PC-3 (cell line): ENCODE data around the gene CCDC60. TPM values are rescaled to one million over a fixed set of nuclear protein-coding genes. Genes with fewer than 3 reads are reported as not detected.

Experiments
- ATAC-seq: fragments of 200-7000 bp; cut with Tn5 transposase; 2 replicates; pipeline ENCODE4 v1.9.1; 2020; ENCODE audit warnings: mild to moderate bottlenecking, moderate library complexity
- BruUV-seq: library from RNA; stranded (reverse); fragments of 400-500 nt; replicated peaks from 2 replicates; lab custom pipeline; 2021; lab: Mats Ljungman, UMichigan
- CTCF ChIA-PET: fragments of 300-600 bp; sonication (Branson Sonifier 250); formaldehyde crosslinking; loops from one replicate; lab custom pipeline; 2022; ENCODE audit warnings: antibody characterized with exemption; lab: Charles Lee
- POLR2A ChIA-PET: fragments of 300-600 bp; sonication (Branson Sonifier 250); formaldehyde crosslinking; loops from one replicate; lab custom pipeline; 2022; ENCODE audit warnings: antibody characterized with exemption; ENCODE audit not compliant: unreplicated experiment; lab: Charles Lee
- DNase-seq: peaks from one replicate; pipeline ENCODE4 v3.0.0-alpha.2; 2015
- H2AFZ ChIP-seq: fragments of 300-600 bp; sonication (generic); 2 replicates; pipeline ENCODE4 v1.6.0; 2016; ENCODE audit warnings: antibody characterized with exemption, low read length
- H3F3A ChIP-seq: fragments of 300-600 bp; sonication (generic); one replicate; pipeline ENCODE4 v1.6.0; 2017; ENCODE audit warnings: antibody characterized with exemption, low read length, control low read depth, mild to moderate bottlenecking; ENCODE audit not compliant: unreplicated experiment
- H3K27ac ChIP-seq: fragments of 300-600 bp; sonication (generic); 2 replicates; pipeline ENCODE4 v1.5.1; 2016; ENCODE audit warnings: mild to moderate bottlenecking, low read length
- H3K27me3 ChIP-seq: fragments of 300-600 bp; sonication (generic); 2 replicates; pipeline ENCODE4 v1.6.1; 2016; ENCODE audit warnings: low read length, mixed read lengths
- H3K36me3 ChIP-seq: fragments of 300-600 bp; sonication (generic); 2 replicates; pipeline ENCODE4 v1.6.1; 2016; ENCODE audit warnings: low read depth, mixed run types, low read length, mixed read lengths
- H3K4me1 ChIP-seq: fragments of 300-600 bp; sonication (generic); 2 replicates; pipeline ENCODE4 v1.5.1; 2016; ENCODE audit warnings: low read length; ENCODE audit not compliant: insufficient read depth
- H3K4me2 ChIP-seq: fragments of 300-600 bp; sonication (generic); 2 replicates; pipeline ENCODE4 v1.6.0; 2016; ENCODE audit warnings: low read length
- H3K4me3 ChIP-seq: fragments of 300-600 bp; sonication (generic); 2 replicates; pipeline ENCODE4 v1.5.1; 2016; ENCODE audit warnings: mild to moderate bottlenecking, low read length, mixed read lengths
- H3K79me2 ChIP-seq: fragments of 300-600 bp; sonication (generic); 2 replicates; pipeline ENCODE4 v1.6.1; 2017; ENCODE audit warnings: low read length, mixed read lengths
- H3K9ac ChIP-seq: fragments of 300-600 bp; sonication (generic); 2 replicates; pipeline ENCODE4 v1.6.0; 2016; ENCODE audit warnings: mild to moderate bottlenecking, low read length
- H3K9me2 ChIP-seq: fragments of 300-600 bp; sonication (generic); replicated peaks from 2 replicates; pipeline ENCODE4 v1.6.1; 2016; ENCODE audit warnings: mixed run types, low read length, mixed read lengths
- H3K9me3 ChIP-seq: fragments of 300-600 bp; sonication (generic); 2 replicates; pipeline ENCODE4 v1.6.1; 2016; ENCODE audit warnings: low read length, mixed read lengths
- H4K20me1 ChIP-seq: fragments of 300-600 bp; sonication (generic); 2 replicates; pipeline ENCODE4 v1.6.1; 2016; ENCODE audit warnings: low read length, mixed read lengths
- CTCF ChIP-seq: fragments of 300-600 bp; sonication (generic); conservative IDR thresholded peaks from 2 replicates; pipeline ENCODE4 v1.5.1; 2017; ENCODE audit warnings: antibody characterized with exemption, low read depth, mild to moderate bottlenecking, low read length
- EZH2 ChIP-seq: fragments of 300-600 bp; sonication (generic); IDR thresholded peaks from one replicate; pipeline ENCODE4 v1.6.1; 2017; ENCODE audit warnings: antibody characterized with exemption, mild to moderate bottlenecking, low read length; ENCODE audit not compliant: unreplicated experiment
- EZH2phosphoT487 ChIP-seq: fragments of 300-600 bp; sonication (generic); IDR thresholded peaks from 2 replicates; pipeline ENCODE4 v1.6.1; 2018; ENCODE audit warnings: mild to moderate bottlenecking, antibody characterized with exemption, low read length, borderline replicate concordance
- intact Hi-C: fragments of 100-400 bp; cut with micrococcal nuclease; formaldehyde crosslinking; loops from 2 replicates; pipeline ENCODE4 v1.9.0; 2023
- total RNA-seq: library from RNA; depleted of rRNA; stranded (reverse); fragments of >200 nt; gene quantifications from 2 replicates; pipeline ENCODE4 v1.2.3, GENCODE V29; 2014

CCDC60 gene
- total RNA-seq, 1 experiment from 2014 or later = not detected

GRCh38 chr12:119369907-119370546, 35.5 kb downstream of the CCDC60 start:
- Histone ChIP-seq H3K9ac (no peak overlapping the region), H2AFZ (no peak overlapping the region), H3K9me3 (no peaks in the 10 kb centered on the region), H3K4me3 (no peak overlapping the region), H3K4me1 (no peaks in the 10 kb centered on the region), H3K79me2 (no peaks in the 10 kb centered on the region), H3F3A (no peaks in the 10 kb centered on the region), H3K9me2 (no peaks in the 10 kb centered on the region), H3K36me3 (no peaks in the 10 kb centered on the region), H3K4me2 (no peak overlapping the region), H3K27me3 (peaks cover 68% of the 10 kb centered on the region), H3K27ac (no peak overlapping the region), H4K20me1 (no peaks in the 10 kb centered on the region)
- ATAC-seq (no peak), DNase-seq (no peak)
- CTCF ChIA-PET = no interaction called here
- POLR2A ChIA-PET = no interaction called here
- intact Hi-C loops = no loop called here
- TF ChIP-seq EZH2phosphoT487 (no peak), EZH2 (no peak), CTCF (no peak)
- BruUV-seq = no TSS peak

- Histone ChIP-seq H3K4me1 (no peaks in the 10 kb centered on the region), H3K79me2 (no peaks in the 10 kb centered on the region), H3K9ac (no peak overlapping the region), H3K4me2 (no peak overlapping the region), H3K9me3 (no peaks in the 10 kb centered on the region), H3K27ac (no peak overlapping the region), H4K20me1 (no peaks in the 10 kb centered on the region), H3K4me3 (no peak overlapping the region), H2AFZ (no peak overlapping the region), H3K36me3 (no peaks in the 10 kb centered on the region), H3K9me2 (no peaks in the 10 kb centered on the region), H3K27me3 (peaks cover 59% of the 10 kb centered on the region), H3F3A (no peaks in the 10 kb centered on the region)
- intact Hi-C loops = no loop called here
- no peak for TF ChIP-seq EZH2phosphoT487
- no peak for TF ChIP-seq CTCF
- TF ChIP-seq EZH2 = no peak
- CTCF ChIA-PET = no interaction called here
- no peak for ATAC-seq
- POLR2A ChIA-PET = no interaction called here
- no TSS peak for BruUV-seq
- DNase-seq = no peak
Measured at GRCh38 chr12:119372540-119372939, 38.0 kb downstream of the CCDC60 start.

- H3K9me2 ChIP-seq = no peaks in the 10 kb centered on the region
- H3K9me3 ChIP-seq = no peaks in the 10 kb centered on the region
- H3K27ac ChIP-seq = no peak overlapping the region
- H3K9ac ChIP-seq = no peak overlapping the region
- no peaks in the 10 kb centered on the region for H3K79me2 ChIP-seq
- H3K4me3 ChIP-seq = no peak overlapping the region
- ChIA-PET POLR2A (no interaction called here), CTCF (no interaction called here)
- no peaks in the 10 kb centered on the region for H3K4me1 ChIP-seq
- H3K36me3 ChIP-seq = no peaks in the 10 kb centered on the region
- TF ChIP-seq CTCF (no peak), EZH2 (no peak), EZH2phosphoT487 (no peak)
- DNase-seq (no peak), ATAC-seq (no peak)
- no TSS peak for BruUV-seq
- intact Hi-C loops = no loop called here
- no peak overlapping the region for H2AFZ ChIP-seq
- H3K27me3 ChIP-seq = peaks cover 61% of the 10 kb centered on the region
- H3F3A ChIP-seq = no peaks in the 10 kb centered on the region
- no peak overlapping the region for H3K4me2 ChIP-seq
- H4K20me1 ChIP-seq = no peaks in the 10 kb centered on the region
Measured at GRCh38 chr12:119373001-119373400, 38.5 kb downstream of the CCDC60 start.
